K562 (cell line): ENCODE data around the gene TMEM89. TPM values are rescaled to one million over a fixed set of nuclear protein-coding genes. Genes with fewer than 3 reads are reported as not detected.

Experiments used
- BRF1 ChIP-seq: IDR thresholded peaks from 3 replicates; pipeline ENCODE4 v1.6.1; 2011; ENCODE audit warnings: borderline replicate concordance, mild to moderate bottlenecking; ENCODE audit not compliant: insufficient read length; ENCODE audit errors: extremely low read depth
- FIP1L1 ChIP-seq: fragments of 200-400 bp; formaldehyde crosslinking; IDR thresholded peaks from 2 replicates; pipeline ENCODE4 v1.6.1; 2018; ENCODE audit warnings: mild to moderate bottlenecking, low read depth, low read length; ENCODE audit not compliant: poor library complexity, severe bottlenecking
- HNRNPK ChIP-seq: fragments of 200-400 bp; formaldehyde crosslinking; IDR thresholded peaks from one replicate; pipeline ENCODE4 v1.6.1; 2018; ENCODE audit warnings: mild to moderate bottlenecking, low read depth, low read length; ENCODE audit not compliant: poor library complexity, severe bottlenecking
- NCOA1 ChIP-seq: fragments of 450-650 bp; IDR thresholded peaks from 2 replicates; pipeline ENCODE4 v1.6.1; 2016; ENCODE audit warnings: low read depth
- NCOA6 ChIP-seq: fragments of 450-650 bp; IDR thresholded peaks from 2 replicates; pipeline ENCODE4 v1.6.1; 2017; ENCODE audit warnings: mild to moderate bottlenecking
- SIX5 ChIP-seq, 2 experiments: IDR thresholded peaks; 2 replicates each; pipeline ENCODE4 v1.6.1; 2011; ENCODE audit warnings: low read length in 2 of 2, borderline replicate concordance in 1 of 2, low read depth in 1 of 2, mild to moderate bottlenecking in 1 of 2, moderate library complexity in 1 of 2; ENCODE audit not compliant: insufficient read depth in 1 of 2
- TBP ChIP-seq: optimal IDR thresholded peaks from 2 replicates; pipeline ENCODE3; 2011; ENCODE audit warnings: low read depth, low read length, improper control_type of control experiment
- ZKSCAN3 ChIP-seq: fragments of 250-450 bp; sonication (Bioruptor Pico); IDR thresholded peaks from 2 replicates; pipeline ENCODE4 v1.4.0; 2020
- ZNF431 ChIP-seq: sonication (generic); formaldehyde crosslinking; IDR thresholded peaks from 2 replicates; pipeline ENCODE4 v1.8.0; 2022; ENCODE audit warnings: mild to moderate bottlenecking, missing genetic modification reagents
- ZNF592 ChIP-seq: fragments of 450-650 bp; IDR thresholded peaks from 2 replicates; pipeline ENCODE4 v1.6.1; 2017; ENCODE audit warnings: antibody characterized with exemption, mild to moderate bottlenecking
- polyA plus RNA-seq, 8 experiments: library from polyadenylated mRNA; depleted of rRNA in 4 of 8; stranded (reverse) in 5 of 8; unstranded in 3 of 8; fragments of >200 nt; fragmentation: Nextera tagmentation in 2 of 8; fragmentation: Illumina TruSeq in 1 of 8; extraction: Ambion mirVana in 2 of 8; extraction: Trizol in 1 of 8; gene quantifications; 2 replicates each; pipeline versions ENCODE4 v1.2.1 to v1.2.3, GENCODE V29; 2011 to 2014; ENCODE audit warnings: inconsistent platforms in 1 of 8, missing spikeins in 1 of 8
- total RNA-seq, 7 experiments: library from RNA; depleted of rRNA in 6 of 7; stranded (reverse); fragments of >200 nt in 6 of 7; fragmentation: Illumina TruSeq in 2 of 7; extraction: Trizol in 2 of 7; gene quantifications; 2 replicates each; pipeline versions ENCODE4 v1.2.1 to v1.2.3, GENCODE V29; 2011 to 2021; ENCODE audit warnings: low replicate concordance in 1 of 7

TMEM89 gene
- total and polyA plus RNA-seq, 9 of the 15 experiments (the other 6 are each of a cell fraction or from before 2014, with no cell fraction given), result not detected

- no peak for TF ChIP-seq ZNF592
- no peak for TF ChIP-seq HNRNPK
- TF ChIP-seq TBP, result no peak
- TF ChIP-seq BRF1, result no peak
- TF ChIP-seq NCOA6, result peak; percentile 99
- peak; percentile 90 for TF ChIP-seq ZNF431 (CRISPR knock-in tag)
- no peak for TF ChIP-seq SIX5 (IDR thresholded peaks at IDR 0.05; ENCODE audit: borderline replicate concordance in 1 of 2, insufficient read depth in 1 of 2, low read depth in 1 of 2, low read length in 2 of 2)
- TF ChIP-seq FIP1L1, result peak; percentile 14
- TF ChIP-seq ZKSCAN3 (CRISPR knock-in tag), result no peak
- peak; percentile 100 for TF ChIP-seq NCOA1
These were observed 40.1 kb upstream of the TMEM89 start (continued) for GRCh38 chr3:48661501-48662144.
